ENCODE data around the gene ASIC2.

DNA sequence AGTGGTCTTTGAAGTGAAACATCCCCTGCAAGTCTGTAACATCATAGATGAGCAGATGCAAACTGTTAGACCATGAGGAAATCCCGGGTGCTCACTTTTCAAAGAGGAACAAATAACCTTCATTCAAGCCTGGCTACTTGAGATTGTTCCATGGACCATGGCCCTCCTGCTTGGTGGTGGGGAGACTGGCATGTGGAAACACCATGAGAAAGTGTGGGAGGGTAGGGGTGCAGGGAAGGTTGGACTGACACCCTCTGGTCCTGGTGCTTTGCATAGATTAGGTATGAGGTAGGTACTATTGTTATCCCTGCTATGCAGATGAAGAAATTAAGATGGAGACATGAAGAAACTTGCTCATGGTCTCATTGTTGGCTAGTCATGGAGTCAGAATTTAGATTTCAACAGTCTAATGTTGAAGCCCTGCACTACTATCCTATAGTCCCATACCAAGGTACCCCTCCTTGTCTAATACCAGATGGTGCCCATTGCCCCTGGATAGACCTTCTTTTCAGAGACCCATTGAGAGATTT lies 242.4 kb downstream of the ASIC2 start:
- TF ChIP-seq, protein P1, sequence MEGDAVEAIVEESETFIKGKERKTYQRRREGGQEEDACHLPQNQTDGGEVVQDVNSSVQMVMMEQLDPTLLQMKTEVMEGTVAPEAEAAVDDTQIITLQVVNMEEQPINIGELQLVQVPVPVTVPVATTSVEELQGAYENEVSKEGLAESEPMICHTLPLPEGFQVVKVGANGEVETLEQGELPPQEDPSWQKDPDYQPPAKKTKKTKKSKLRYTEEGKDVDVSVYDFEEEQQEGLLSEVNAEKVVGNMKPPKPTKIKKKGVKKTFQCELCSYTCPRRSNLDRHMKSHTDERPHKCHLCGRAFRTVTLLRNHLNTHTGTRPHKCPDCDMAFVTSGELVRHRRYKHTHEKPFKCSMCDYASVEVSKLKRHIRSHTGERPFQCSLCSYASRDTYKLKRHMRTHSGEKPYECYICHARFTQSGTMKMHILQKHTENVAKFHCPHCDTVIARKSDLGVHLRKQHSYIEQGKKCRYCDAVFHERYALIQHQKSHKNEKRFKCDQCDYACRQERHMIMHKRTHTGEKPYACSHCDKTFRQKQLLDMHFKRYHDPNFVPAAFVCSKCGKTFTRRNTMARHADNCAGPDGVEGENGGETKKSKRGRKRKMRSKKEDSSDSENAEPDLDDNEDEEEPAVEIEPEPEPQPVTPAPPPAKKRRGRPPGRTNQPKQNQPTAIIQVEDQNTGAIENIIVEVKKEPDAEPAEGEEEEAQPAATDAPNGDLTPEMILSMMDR (IDR thresholded peaks at IDR 0.05): no peak
- TF ChIP-seq POLR2AphosphoS5 (IDR thresholded peaks at IDR 0.05; ENCODE audit: low read depth, low read length) (no peak), TCF7L2 (IDR thresholded peaks at IDR 0.05; ENCODE audit: low read depth, low read length) (no peak), SIN3A (IDR thresholded peaks at IDR 0.05; ENCODE audit: borderline replicate concordance, insufficient read depth, low read depth, low read length) (no peak)

All from Panc1 (cell line).